GM12865 (cell line): Measurements from ENCODE around the gene RAB11B.
"Not testable (repeated sequence)": the region's sequence is repeated elsewhere in the genome, so short reads cannot be mapped to it uniquely, and the experiment has no call there.

Experiments used
- DNase-seq: peaks from one replicate; pipeline ENCODE4 v3.0.0; 2010; ENCODE audit warnings: low read depth
- H3K4me3 ChIP-seq: 2 replicates; pipeline ENCODE4 v1.5.1; 2011; ENCODE audit warnings: mild to moderate bottlenecking, low read depth, low read length, control low read depth
- CTCF ChIP-seq: IDR thresholded peaks from 2 replicates; pipeline ENCODE4 v1.5.1; 2011; ENCODE audit warnings: low read length, control low read depth, low read depth, inconsistent platforms; ENCODE audit not compliant: insufficient read depth; ENCODE audit errors: missing control alignments

RAB11B gene

GRCh38 chr19:8377598-8377997, 12.6 kb upstream of the RAB11B start:
- no peak for DNase-seq
- TF ChIP-seq CTCF = no peak

GRCh38 chr19:8379156-8379891, 10.8 kb upstream of the RAB11B start:
- DNase-seq = not testable (repeated sequence)

More at GRCh38 chr19:8377598-8377997, 12.6 kb upstream of the RAB11B start:
- H3K4me3 ChIP-seq = no peak overlapping the region

DNA sequence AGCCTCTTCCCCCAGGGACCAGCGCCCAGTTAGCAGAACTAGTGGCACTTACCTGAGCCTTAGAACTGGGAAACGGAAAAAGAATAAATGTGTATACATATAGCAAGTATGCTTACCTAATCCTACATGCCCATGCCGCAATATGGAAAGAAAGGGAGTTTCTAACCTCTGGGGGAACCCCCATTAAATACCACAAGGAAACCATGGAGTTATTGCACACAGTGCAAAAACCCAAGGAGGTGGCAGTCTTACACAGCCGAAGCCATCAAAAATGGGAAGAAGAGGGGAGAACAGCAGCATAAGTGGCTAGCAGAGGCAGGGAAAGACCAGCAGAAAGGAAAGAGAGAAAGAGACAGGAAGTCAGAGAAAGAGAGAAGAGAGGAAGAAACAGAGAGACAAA, 5.6 kb upstream of the RAB11B start:
- not testable (repeated sequence) for DNase-seq, H3K4me3 ChIP-seq

More at GRCh38 chr19:8379156-8379891, 10.8 kb upstream of the RAB11B start:
- H3K4me3 ChIP-seq = not testable (repeated sequence)

- not testable (repeated sequence) for DNase-seq, H3K4me3 ChIP-seq
Observed at GRCh38 chr19:8385103-8385502, 5.1 kb upstream of the RAB11B start.

DNA sequence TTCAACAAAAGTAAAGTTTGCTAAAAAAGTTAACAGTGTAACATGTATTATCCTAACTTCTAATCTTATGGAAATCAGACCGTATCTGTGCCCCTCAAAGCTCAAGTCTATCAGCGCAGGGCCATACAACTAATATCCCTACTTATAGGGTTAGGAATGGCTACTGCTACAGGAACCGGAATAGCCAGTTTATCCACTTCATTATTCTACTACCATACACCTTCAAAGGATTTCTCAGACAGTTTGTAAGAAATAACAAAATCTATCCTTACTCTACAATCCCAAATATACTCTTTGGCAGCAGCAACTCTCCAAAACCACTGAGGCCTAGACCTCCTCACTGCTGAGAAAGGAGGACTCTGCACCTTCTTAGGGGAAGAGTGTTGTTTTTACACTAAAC, 4.6 kb upstream of the RAB11B start:
- H3K4me3 ChIP-seq, DNase-seq: not testable (repeated sequence)

- DNase-seq, H3K4me3 ChIP-seq: not testable (repeated sequence)
Observed at GRCh38 chr19:8386419-8386818, 3.7 kb upstream of the RAB11B start.

DNA sequence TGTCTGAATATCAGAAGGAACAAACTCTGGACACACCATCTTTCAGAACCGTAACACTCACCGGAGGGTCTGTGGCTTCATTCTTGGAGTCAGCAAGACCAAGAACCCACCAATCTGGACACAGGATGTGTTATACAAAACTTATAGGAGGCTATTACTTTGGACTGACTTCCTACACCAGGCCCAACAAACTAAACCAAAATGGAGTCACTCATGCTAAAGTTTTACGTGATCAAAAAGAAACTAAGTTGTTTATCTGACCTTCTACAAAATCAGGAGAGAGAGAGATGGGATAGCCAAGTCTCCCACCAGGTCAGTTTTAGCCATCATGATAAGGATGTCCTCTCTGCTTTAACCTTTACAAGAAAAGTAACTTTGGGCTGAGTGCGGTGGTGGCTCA, 3.2 kb upstream of the RAB11B start:
- DNase-seq = no peak
- no peak overlapping the region for H3K4me3 ChIP-seq
- TF ChIP-seq CTCF = no peak

- no peak for DNase-seq
- no peak overlapping the region for H3K4me3 ChIP-seq
- TF ChIP-seq CTCF = no peak
Observed at GRCh38 chr19:8387688-8388611, 2.2 kb upstream of the RAB11B start.

- no peak overlapping the region for H3K4me3 ChIP-seq
- no peak for TF ChIP-seq CTCF
Observed at GRCh38 chr19:8388612-8388958, 1.6 kb upstream of the RAB11B start.

More at GRCh38 chr19:8388612-8388958, 1.6 kb upstream of the RAB11B start:
- no peak for DNase-seq
